Stimulated activated CD4-positive, alpha-beta T cell treated with anti-CD3 and anti-CD28 coated beads, Interleukin-12 subunit alpha, Interleukin-12 subunit beta, amount 100 ng/mL, for 24 hours (primary cell): ENCODE data around the gene DNAJB6.

Experiments
- DNase-seq, 2 experiments: peaks; one replicate each; pipeline ENCODE4 v3.0.0-alpha.2; 2020; ENCODE audit warnings: low read depth in 2 of 2

DNAJB6 gene

DNA sequence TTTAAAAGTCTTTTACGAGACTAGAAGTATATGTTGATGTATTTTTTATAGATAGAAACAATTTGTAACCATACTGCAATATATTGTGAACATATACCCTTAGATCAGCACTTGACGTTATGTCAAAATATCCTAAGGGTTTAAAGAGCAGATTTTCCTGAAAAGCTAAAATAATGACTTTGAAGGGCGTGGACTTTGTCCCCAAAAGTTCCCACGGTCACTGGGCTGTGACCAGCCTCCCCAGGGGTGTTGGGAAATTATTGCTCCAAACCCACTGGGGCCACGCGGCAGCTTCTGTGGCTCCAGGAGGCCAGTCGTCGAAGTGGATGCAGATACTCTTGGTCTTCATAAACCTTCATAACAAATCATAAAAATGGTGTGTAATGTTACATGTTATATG is 29.9 kb downstream of the DNAJB6 start:
- no peak for DNase-seq

DNA sequence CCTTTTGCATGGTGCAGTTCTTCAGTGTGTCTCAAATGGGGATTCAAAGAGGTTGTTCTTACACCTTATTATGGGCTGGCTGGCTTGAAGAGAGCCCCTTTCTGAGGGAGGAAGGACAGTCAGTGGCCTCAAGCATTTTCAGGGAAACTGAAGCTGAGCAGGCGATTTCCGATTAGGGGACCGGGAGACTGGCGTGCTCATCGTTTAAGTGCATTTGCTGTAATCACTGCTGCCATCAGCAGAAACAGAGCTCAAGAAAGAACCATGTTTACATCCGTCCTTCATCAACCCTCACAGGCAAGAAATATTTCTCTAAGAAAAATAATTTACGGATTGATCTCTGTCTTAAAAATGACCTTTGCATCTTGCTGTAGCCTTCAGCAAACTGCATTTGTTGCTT is 32.2 kb downstream of the DNAJB6 start:
- no peak for DNase-seq

DNA sequence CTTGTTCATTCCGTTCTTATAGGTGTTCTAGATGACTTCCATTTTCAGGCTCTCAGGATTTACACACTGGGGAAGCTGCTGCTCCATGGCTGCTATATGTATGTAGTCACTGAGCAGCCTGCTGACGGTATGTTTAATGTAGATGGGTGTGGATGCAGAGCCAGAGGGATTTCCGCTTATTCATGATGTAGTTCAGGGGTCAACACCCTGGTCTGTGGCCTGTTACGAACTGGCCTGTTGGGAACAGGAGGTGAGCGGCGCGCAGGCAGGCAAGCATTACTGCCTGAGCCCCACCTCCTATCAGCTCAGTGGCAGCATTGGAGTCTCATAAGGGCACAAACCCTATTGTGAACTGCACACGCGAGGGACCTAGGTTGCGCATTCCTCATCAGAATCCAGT is 33.9 kb downstream of the DNAJB6 start:
- DNase-seq: no peak

DNA sequence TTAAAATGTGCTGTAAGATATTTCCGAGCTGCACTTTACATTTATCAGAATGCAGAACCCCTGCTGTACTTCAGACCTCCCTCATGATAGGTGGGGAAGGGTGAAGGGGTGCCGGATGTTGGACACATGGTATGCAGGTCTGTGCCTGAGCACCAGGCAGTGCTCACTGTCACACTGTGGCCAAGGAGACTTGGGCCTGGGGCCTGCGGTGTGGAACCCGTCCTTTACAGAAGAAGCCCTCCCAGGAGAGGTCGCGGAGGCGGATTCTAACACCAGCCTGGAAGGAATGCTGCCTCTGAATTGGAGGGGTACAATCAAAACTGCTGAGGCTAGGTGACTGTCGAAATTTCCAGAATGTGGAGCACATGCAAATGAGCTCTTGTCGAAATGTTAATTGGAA is 34.5 kb downstream of the DNAJB6 start:
- DNase-seq: no peak

DNA sequence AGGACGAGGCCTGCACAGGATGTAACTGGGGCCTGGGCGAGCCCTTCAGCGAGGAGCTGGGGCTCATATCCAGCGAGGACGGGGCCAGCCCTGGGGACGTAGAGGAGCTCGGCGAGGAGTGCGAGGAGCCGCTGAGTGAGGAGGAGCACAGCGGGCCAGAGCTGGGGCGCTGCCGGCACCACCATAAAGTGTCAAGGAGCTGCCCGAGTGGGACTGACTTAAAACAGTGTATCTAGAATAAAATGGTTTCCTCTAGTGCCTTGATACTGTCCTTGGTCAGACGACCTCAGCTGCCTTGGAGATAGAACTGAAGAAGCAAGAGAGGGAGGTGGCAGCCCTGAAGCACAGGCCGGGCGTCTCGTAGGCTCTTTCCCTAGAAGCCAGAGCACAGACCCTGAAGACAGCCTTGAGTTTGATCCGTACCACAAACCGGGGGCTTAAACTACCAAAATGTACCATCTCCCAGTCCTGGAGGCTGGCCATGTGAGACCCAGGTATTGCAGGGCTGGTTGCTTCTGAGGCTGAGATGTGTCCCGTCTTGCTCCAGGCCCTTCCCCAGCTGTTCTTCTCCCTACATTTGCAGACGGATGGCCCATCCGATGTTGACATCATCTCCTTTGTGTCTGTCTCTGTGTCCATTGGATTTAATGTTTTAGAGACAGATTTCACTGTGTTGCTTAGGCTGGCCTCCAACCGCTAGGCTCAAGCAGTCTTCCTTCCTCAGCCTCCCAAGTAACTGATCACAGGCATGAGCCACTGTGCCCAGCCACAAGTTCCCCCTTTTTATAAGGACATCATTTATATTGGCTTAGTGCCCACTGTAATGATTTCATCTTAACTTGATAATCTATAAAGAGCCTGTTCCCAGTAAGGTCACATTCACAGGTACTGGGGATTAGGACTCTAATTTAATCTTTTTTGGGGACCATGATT is 35.8 kb downstream of the DNAJB6 start:
- no peak for DNase-seq

DNA sequence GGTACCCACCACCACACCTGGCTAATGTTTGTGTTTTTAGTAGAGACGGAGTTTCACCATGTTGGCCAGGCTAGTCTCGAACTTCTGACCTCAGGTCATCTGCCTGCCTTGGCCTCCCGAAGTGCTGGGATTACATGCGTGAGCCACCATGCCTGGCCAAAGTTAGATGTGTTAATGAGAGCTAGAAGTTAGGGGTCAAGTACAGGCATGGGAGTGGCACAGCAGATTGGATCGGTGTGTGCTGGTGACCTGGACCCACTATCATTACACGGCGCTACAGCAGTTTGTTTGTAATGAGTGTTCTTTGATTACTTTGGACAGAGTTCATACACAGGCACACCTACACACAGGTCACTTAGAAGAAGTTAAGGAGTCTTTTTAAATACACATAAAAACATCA is 36.7 kb downstream of the DNAJB6 start:
- no peak for DNase-seq

DNA sequence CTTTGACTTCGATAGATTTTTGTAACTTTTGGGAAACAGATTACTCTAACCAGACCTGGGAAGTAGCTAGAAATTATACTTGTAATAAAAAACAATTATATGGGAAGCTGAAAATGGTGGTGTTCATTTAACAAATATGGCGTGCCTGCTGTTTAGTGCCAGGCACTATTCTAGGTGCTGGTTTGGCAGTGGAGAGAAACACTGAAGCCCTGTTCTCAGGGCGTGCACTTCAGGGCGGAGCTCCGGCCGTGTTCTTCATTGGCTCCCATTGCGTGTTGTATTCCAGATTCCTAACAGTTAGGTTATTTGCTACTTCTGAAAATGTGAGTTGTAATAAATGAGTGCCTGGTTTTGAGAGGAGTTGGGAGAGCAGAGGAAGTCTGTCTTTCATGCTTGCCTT is 38.6 kb downstream of the DNAJB6 start:
- DNase-seq: no peak

DNA sequence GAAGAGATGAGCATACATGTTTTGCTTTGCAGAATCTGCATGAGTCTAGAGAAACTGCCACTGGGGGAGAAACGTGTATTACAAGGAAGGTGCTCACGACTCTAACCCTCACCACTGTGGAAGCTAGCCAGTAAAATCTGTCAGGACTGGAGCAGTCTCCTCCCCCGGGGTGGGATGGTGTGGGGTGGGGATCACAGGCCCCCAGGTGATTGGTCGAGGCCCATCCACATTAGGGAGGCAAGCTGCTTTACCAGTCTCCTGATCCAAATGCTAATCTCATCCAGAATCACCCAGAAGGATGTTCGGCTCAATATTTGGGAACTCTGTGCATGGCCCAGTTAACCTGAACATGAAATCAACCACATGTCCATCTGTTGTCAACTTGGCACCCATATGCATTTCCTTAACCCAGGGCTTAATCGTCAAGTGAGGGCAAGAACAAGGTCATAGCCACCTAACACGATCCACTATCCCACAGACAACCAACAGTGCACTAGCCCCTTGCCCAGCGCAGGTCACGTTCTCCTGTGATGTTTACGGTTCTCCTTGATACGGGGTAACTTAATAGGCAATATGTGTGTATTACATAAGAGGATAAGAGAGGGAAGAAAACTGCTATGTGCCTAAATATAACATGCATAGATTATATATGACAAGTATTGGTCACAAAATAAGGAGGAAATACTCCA is 40.8 kb downstream of the DNAJB6 start:
- DNase-seq: no peak

DNA sequence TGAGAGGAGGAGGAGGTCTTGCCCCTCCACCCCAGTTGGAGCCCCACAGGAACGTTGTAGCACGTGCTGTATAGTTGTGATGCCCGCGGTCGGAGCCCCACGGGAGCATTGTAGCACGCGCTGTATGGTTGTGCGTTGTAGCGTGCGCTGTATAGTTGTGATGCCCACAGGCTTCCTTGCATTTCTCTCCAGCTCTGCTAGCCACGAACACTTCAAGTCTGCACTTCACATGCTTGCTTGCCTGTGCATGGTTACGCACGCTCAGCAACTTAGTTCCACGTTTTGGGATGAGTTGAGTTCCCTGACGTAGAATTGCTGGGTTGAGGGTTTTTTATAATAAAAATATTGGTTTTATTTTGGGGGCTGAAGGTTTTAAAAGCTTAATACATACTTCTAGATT is 41.6 kb downstream of the DNAJB6 start:
- DNase-seq: no peak

DNA sequence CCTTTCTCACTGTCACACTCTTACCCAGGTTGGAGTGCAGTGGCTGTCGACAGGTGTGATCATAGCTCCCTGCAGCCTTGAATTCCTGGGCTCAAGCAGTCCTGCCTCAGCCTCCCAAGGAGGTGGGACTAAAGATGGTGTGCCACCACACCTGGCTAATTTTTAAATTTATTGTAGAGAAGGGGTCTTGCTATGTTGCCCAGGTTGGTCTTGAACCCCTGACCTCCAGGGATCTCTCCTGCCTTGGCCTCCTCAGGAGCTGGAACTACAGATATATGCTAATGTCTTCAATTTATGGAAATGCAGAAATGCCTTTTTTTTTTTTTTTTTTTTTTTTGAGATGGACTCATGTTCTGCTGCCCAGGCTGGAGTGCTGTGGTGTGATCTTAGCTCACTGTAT is 42.7 kb downstream of the DNAJB6 start:
- no peak for DNase-seq

DNA sequence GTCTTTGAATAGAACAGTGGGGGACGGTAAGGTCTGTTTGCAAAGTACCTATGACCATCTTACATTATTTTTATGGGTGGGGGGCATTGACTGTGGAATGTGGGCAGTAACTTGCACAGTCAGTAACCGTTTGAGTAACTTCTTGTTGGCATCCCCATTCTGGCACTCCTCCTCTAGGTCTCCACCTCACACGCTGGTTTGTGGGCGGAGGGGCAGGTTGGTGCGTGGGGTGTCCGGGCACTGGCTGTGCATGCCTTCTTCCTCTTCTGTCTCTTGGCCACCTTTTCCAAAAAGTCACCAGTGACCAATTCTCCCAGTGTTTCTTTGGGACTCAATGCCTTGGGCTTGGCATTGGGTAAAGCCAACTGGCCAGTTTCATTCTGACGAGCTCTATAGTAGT is 43.6 kb downstream of the DNAJB6 start:
- no peak for DNase-seq

DNA sequence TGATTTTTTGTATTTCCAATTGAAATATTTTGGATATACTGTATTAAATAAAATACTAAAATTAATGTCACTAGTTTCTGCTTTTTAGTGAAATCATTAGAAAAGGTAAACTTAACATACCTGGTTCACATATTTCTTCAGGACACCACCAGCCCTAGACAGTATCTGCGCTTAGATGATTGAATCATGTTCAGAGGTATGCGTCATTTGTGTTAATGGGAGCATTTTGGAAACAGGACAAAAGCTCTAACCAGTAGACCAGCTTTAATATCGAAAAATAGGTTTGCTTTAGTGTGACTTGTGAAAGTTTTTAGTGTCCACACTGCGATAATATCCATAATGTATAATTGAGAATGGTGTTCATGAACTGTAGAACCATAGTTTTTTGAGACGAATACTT is 47.1 kb downstream of the DNAJB6 start:
- DNase-seq: no peak

DNA sequence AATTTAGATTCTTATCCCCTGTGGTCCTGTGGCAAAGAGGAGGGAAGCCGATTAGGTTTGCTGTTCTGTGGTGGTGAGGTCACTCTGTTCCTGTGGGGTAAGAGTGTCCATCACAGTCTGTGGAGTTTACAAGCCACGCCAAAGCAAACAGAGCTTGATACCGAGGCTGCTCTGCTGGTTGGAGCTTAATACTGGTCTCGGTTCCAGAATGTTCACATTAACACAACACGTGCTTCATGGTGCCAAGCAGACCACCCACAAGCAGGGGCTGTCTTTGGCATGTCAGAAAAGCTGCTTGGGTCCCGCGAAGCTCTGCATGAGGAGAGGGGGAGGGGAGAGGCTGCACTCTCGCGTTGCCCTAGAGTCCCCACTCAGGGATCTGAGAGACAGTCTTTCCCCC is 47.5 kb downstream of the DNAJB6 start:
- no peak for DNase-seq

DNA sequence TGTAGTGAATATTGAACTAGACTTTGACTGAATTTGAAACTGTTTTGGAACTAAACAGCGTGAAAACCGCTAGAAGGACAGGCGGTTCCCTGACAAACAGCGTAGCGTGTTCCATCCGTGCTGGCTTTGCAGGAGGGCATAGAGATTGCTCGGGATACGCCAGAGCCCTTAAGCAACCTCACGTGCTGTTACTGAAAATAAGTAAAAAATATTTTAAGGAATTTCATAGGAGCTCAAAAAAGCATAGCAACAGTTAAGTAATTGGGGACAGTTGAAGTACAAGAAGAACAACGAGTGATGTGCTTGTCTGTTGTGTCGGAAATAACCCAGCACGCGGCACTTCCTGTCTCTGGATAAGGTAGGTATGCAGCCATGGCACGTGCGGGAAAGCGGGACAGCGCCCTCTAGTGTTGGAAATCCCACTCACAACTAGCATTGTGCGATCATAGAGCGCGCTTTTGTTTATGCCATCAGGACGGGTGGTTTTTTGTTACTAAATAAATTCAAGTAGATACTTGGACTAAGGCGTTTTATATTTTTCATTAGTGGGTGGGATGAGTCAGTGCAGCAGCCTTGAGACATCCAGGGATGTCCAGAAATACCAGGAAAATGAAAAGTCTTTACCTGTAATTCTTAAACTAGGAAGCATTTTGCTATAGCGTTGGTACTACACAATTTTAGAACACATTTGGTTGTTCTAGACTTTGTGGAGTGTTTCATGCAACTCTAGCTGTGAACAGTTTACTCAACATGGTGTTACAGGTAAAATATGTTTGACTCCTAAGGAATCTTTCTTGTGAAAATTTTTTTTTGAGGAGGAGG is 50.4 kb downstream of the DNAJB6 start:
- DNase-seq: peak; percentile 74 to 84

DNA sequence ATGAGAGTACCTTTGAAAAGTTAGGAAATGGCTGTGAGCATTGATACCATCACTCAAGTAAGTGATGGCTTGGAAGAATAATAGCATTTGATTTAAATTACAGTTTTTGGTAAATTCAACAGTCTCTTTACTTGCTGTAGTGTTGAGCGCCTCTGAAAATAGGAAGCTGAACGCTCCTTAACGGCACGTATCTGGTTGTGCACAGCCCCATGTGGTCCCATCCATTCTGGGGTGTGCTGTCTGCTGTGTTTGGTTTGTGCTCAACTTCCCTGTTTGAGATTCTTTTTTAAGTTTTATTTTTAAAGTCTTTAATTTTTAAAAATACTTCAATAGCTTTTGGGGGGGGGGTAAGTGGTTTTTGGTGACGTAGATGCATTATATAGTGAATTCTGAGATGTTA is 51.5 kb downstream of the DNAJB6 start:
- DNase-seq: no peak

DNA sequence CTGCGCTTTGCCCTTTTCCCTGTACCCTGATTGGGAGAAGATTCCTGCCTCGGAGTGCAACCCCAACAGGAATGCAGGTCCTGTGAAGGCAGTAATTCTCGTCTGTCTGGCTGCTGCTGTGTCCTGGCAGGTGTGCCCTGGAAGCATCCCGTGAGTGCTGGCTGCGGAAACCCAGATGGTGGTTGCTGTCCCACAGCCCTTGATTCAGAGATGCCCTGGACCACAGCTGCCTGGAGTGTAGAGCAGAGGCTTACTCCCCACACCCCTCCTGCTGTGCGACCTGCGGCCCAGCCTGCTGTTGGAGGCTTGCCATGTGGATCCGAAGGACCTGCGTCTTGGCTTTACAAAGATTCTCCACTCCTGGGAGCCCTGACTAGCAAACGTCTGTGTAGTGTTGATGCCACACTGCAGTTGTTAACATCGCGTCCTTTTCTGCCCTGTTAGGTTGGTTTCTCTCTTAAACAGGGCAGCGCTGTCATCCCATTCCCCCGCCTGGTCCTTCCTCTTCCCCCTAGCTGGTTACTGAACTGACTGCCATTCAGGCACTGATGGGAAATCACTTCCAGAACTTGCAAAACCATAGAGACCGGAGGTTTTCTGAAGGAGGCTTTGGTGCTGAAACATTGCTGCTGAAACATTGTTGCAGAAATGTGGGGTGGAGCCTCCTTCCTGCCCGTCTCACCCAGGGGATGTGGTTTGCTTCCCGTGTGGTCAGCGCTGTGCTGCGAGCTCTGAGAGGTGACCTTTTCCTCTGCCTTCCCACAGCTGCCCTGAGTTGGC is 53.3 kb downstream of the DNAJB6 start:
- no peak for DNase-seq

DNA sequence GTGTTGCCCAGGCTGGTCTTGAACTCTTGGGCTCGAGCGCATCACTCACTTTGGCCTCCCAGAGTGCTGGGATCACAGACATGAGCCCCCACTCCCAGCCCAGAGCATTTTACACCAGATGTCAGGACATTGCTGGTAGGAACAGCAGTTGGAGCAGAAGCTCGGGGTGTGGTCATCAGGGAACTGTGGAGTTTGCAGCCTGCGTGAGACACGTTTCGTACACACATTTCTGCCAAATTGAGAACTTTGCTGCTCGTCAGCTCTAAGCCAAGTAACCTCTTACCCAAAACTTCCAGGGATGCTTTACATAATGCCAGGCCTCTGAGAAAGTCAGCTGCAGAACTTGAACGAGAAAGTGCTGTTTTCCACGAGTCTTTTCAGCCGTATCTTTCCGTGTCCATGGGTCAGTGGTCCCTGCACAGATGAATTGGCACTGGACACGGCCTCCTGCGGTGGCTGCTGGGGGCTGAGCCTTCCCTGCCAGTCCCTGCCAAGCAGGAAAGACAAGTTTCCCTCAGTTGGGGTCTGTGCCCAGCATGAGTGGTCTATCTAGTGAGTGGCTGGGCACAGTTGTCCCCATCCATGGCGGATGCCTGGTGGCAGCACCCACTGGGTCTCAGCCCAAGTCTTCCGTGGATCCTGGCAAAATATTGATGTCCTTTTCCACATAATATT is 54.4 kb downstream of the DNAJB6 start:
- no peak for DNase-seq

DNA sequence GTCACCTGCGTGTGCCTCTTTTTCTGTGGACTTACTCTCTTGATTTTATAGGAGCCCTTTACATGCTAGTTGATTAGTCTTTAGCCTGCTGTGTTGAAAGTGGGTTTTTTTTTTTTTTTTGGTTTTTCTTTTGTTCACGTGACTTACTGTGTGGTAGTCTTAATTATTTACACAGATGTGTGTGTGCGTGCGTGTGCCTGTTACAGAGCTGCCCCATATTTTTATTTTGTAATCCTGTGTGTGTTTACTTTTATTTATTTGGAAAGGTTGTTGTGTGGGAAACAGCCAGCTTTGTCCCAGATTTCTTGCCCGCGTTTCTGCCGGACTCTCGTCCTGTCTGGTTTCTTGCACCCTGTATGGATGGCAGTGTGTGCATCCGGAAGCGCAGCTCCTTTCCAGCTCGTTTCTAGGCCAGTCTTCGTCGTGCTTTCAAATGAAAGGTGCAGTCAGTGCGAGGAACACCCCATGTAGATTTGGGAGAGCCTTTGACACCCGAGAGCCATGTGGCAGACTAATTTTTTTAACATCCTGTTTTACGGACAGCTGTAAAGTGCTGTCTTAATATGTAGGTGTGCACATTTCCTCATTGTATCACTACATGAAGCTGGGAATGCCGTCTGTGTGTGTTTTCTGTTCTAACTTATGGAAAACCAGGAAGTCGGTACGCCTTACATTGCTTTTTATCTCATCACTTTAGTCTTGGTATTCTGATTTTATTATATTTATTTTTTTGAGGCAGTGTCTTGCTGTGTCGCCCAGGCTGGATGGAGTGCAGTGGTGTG is 55.6 kb downstream of the DNAJB6 start:
- DNase-seq: no peak

DNA sequence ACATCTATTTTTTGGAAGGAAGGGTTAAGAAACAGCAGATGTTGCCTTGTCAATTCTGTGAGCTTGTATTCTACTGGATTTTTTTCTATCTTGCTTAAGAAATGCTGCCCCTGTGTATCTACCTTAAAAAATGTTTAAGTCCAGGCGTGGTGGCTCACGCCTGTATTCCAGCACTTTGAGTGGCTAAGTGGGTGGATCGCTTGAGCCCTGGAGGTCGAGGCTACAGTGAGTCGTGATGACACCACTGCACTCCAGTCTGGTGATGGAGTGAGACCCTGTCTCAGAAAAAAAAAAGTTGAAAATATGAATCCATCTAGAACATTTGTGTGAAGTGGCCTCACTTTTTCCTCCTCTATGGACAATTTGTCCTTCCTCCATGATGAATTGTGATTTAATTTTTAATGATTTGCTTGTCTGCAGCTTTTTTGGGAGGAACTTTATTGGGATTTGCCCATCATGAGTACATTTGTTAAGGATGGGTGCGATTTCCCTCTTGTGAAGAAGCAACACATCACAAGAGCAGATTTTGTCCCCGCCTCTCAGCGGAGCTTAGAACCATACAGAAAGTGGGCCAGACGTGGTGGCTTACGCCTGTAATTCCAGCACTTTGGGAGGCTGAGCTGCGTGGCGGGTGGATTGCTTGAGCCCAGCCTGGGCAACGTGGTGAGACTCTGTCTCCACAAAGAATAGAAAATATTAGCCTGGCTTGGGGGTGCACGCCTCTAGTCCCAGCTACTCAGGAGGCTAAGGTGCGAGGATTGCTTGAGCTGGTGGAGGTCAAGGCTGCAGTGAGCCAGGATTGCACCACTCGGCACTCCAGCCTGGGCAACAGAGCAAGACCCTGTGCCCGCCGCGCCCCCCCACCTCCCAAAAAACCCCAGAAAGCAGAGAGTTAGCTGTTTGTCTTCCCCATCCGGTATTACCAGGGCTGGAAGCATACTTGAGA is 57.7 kb downstream of the DNAJB6 start:
- no peak for DNase-seq
